Measurements from ENCODE around the gene BEND3.

DNA sequence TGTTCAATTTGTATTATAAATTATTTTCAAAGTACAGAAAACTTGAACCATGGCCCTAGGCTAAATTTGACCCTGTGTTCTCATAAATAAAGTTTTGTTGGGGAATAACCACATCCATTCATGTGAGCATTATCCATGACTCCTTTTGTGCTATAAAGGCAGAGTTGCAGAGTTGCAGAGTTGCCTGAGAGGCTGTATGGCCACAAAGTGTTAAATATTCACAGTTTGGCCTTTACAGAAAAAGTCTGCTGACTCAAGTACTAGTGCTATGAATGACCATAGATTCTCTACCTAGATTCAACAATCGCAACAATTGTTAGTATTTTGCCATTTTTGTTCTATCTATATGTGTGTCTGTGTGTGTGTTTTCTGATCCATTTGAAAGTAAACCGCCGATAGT is 46.2 kb upstream of the BEND3 start:
- TF ChIP-seq SUPT5H (IDR thresholded peaks at IDR 0.05) (no peak), SP2 (IDR thresholded peaks at IDR 0.05; ENCODE audit: extremely low read depth, low read depth, low read length, poor library complexity, severe bottlenecking) (no peak), NR1H2 (CRISPR knock-in tag; IDR thresholded peaks at IDR 0.05) (no peak), CSDE1 (IDR thresholded peaks at IDR 0.05) (no peak), TCF7 (IDR thresholded peaks at IDR 0.05; ENCODE audit: borderline replicate concordance) (no peak), JUND (IDR thresholded peaks at IDR 0.05; ENCODE audit: borderline replicate concordance, low read depth, low read length) (no peak), JUND (tag; IDR thresholded peaks at IDR 0.05; ENCODE audit: borderline replicate concordance, low read depth, low read length) (no peak), ZZZ3 (IDR thresholded peaks at IDR 0.05) (no peak), MECOM (CRISPR knock-in tag; IDR thresholded peaks at IDR 0.05) (no peak), NFIC (IDR thresholded peaks at IDR 0.05) (no peak), HOXB6 (CRISPR knock-in tag; IDR thresholded peaks at IDR 0.05; ENCODE audit: borderline replicate concordance) (no peak), ZNF766 (CRISPR knock-in tag; conservative IDR thresholded peaks at IDR 0.05) (no peak)
- TF ChIP-seq, protein P1, sequence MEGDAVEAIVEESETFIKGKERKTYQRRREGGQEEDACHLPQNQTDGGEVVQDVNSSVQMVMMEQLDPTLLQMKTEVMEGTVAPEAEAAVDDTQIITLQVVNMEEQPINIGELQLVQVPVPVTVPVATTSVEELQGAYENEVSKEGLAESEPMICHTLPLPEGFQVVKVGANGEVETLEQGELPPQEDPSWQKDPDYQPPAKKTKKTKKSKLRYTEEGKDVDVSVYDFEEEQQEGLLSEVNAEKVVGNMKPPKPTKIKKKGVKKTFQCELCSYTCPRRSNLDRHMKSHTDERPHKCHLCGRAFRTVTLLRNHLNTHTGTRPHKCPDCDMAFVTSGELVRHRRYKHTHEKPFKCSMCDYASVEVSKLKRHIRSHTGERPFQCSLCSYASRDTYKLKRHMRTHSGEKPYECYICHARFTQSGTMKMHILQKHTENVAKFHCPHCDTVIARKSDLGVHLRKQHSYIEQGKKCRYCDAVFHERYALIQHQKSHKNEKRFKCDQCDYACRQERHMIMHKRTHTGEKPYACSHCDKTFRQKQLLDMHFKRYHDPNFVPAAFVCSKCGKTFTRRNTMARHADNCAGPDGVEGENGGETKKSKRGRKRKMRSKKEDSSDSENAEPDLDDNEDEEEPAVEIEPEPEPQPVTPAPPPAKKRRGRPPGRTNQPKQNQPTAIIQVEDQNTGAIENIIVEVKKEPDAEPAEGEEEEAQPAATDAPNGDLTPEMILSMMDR (IDR thresholded peaks at IDR 0.05 in 2 of 3, conservative IDR thresholded peaks at IDR 0.05 in 1 of 3; ENCODE audit: insufficient read depth in 2 of 3, low read depth in 1 of 3, low read length in 3 of 3): no peak
- TF ChIP-seq, protein P2, sequence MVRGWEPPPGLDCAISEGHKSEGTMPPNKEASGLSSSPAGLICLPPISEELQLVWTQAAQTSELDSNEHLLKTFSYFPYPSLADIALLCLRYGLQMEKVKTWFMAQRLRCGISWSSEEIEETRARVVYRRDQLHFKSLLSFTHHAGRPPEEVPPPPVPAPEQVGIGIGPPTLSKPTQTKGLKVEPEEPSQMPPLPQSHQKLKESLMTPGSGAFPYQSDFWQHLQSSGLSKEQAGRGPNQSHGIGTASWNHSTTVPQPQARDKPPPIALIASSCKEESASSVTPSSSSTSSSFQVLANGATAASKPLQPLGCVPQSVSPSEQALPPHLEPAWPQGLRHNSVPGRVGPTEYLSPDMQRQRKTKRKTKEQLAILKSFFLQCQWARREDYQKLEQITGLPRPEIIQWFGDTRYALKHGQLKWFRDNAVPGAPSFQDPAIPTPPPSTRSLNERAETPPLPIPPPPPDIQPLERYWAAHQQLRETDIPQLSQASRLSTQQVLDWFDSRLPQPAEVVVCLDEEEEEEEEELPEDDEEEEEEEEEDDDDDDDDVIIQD (CRISPR knock-in tag; IDR thresholded peaks at IDR 0.05): no peak
- TF ChIP-seq, protein P3, sequence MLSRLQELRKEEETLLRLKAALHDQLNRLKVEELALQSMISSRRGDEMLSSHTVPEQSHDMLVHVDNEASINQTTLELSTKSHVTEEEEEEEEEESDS (CRISPR knock-in tag; IDR thresholded peaks at IDR 0.05): no peak
